Panc1 (cell line): ENCODE results near the gene CNPY4.

ENCODE experiments used
- POLR2AphosphoS5 ChIP-seq: IDR thresholded peaks from 2 replicates; pipeline ENCODE4 v1.6.1; 2012; ENCODE audit warnings: mild to moderate bottlenecking, low read depth, low read length, moderate library complexity
- SIN3A ChIP-seq: IDR thresholded peaks from 2 replicates; pipeline ENCODE4 v1.6.1; 2012; ENCODE audit warnings: low read depth, mild to moderate bottlenecking, low read length, moderate library complexity, borderline replicate concordance; ENCODE audit not compliant: insufficient read depth
- TCF7L2 ChIP-seq: IDR thresholded peaks from 2 replicates; pipeline ENCODE4 v1.6.1; 2011; ENCODE audit warnings: mild to moderate bottlenecking, low read depth, low read length, inconsistent platforms
- TF ChIP-seq, protein P1 (sequence below): fragments of 450-650 bp; IDR thresholded peaks from 2 replicates; pipeline ENCODE4 v1.5.1; 2017; ENCODE audit warnings: mild to moderate bottlenecking
- TF ChIP-seq, protein P2 (sequence below), 2 experiments: IDR thresholded peaks; 2 replicates each; pipeline ENCODE4 v1.6.1; 2011 to 2012; ENCODE audit warnings: low read depth in 2 of 2, control low read depth in 1 of 2, low read length in 1 of 2, mild to moderate bottlenecking in 1 of 2, moderate library complexity in 1 of 2; ENCODE audit not compliant: insufficient read depth in 1 of 2

DNA sequence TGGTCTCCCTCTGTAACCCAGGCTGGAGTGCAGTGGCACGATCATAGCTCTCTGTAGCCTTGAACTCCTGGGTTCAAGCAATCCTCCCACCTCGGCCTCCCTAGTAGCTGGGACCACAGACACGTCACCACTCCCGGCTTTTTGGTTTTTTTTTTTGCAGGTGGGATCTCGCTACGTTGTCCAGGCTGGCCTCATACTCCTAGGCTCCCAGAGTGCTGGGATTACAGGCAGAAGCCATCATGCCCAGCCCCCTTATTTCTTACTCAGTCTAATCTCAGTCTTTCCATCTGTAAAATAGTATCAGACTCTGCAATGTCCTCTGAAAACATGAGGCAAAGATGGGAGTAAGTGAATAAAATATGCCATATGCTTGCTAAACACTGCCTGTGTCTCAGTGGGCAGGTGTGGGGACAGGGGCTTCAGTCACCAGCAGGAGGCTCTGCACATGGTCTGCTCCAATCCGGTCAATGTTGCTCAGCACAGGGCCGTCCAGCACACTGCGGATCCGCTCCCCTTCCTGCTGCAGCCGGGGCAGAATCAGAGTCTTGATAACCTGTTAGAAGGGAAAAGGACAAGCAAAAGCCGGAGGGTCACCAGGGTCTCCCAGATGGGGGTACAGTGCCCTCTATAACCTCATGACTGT lies 9.8 kb upstream of the CNPY4 start:
- no peak for TF ChIP-seq SIN3A
- TF ChIP-seq POLR2AphosphoS5 = no peak
- TF ChIP-seq, protein P1, sequence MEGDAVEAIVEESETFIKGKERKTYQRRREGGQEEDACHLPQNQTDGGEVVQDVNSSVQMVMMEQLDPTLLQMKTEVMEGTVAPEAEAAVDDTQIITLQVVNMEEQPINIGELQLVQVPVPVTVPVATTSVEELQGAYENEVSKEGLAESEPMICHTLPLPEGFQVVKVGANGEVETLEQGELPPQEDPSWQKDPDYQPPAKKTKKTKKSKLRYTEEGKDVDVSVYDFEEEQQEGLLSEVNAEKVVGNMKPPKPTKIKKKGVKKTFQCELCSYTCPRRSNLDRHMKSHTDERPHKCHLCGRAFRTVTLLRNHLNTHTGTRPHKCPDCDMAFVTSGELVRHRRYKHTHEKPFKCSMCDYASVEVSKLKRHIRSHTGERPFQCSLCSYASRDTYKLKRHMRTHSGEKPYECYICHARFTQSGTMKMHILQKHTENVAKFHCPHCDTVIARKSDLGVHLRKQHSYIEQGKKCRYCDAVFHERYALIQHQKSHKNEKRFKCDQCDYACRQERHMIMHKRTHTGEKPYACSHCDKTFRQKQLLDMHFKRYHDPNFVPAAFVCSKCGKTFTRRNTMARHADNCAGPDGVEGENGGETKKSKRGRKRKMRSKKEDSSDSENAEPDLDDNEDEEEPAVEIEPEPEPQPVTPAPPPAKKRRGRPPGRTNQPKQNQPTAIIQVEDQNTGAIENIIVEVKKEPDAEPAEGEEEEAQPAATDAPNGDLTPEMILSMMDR = no peak
- TF ChIP-seq, protein P2, sequence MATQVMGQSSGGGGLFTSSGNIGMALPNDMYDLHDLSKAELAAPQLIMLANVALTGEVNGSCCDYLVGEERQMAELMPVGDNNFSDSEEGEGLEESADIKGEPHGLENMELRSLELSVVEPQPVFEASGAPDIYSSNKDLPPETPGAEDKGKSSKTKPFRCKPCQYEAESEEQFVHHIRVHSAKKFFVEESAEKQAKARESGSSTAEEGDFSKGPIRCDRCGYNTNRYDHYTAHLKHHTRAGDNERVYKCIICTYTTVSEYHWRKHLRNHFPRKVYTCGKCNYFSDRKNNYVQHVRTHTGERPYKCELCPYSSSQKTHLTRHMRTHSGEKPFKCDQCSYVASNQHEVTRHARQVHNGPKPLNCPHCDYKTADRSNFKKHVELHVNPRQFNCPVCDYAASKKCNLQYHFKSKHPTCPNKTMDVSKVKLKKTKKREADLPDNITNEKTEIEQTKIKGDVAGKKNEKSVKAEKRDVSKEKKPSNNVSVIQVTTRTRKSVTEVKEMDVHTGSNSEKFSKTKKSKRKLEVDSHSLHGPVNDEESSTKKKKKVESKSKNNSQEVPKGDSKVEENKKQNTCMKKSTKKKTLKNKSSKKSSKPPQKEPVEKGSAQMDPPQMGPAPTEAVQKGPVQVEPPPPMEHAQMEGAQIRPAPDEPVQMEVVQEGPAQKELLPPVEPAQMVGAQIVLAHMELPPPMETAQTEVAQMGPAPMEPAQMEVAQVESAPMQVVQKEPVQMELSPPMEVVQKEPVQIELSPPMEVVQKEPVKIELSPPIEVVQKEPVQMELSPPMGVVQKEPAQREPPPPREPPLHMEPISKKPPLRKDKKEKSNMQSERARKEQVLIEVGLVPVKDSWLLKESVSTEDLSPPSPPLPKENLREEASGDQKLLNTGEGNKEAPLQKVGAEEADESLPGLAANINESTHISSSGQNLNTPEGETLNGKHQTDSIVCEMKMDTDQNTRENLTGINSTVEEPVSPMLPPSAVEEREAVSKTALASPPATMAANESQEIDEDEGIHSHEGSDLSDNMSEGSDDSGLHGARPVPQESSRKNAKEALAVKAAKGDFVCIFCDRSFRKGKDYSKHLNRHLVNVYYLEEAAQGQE (IDR thresholded peaks at IDR 0.05; ENCODE audit: insufficient read depth in 1 of 2, low read depth in 2 of 2, low read length in 1 of 2) = no peak
- TF ChIP-seq TCF7L2 = no peak
